T-cell (primary cell): ENCODE results near the gene PRPH. TPM values are rescaled to one million over a fixed set of nuclear protein-coding genes. Genes with fewer than 3 reads are reported as not detected.
"Not testable (repeated sequence)": the region's sequence is repeated elsewhere in the genome, so short reads cannot be mapped to it uniquely, and the experiment has no call there.

Source experiments
- ATAC-seq, 4 experiments: fragments of 200-7000 bp in 3 of 4; fragments of 150-1000 bp in 1 of 4; cut with Tn5 transposase; replicated peaks in 1 of 4; 1 replicate in 3 of 4; 2 replicates in 1 of 4; pipeline ENCODE4 v1.10.0; 2021; ENCODE audit warnings: moderate library complexity in 3 of 4, mild to moderate bottlenecking in 2 of 4, moderate number of reproducible peaks in 1 of 4
- CTCF ChIA-PET, 2 donors: fragments of 300-600 bp; sonication (Branson Sonifier 250); formaldehyde crosslinking; loops; one replicate each; lab custom pipeline; 2022; ENCODE audit warnings: antibody characterized with exemption in 2 of 2; lab: Charles Lee
- POLR2A ChIA-PET, 2 donors: fragments of 300-600 bp; sonication (Branson Sonifier 250); formaldehyde crosslinking; loops; one replicate each; lab custom pipeline; 2022; ENCODE audit warnings: antibody characterized with exemption in 2 of 2; lab: Charles Lee
- DNase-seq, 35 experiments: peaks; one replicate each; pipeline versions ENCODE4 v3.0.0 to v3.0.0-alpha.2; 2013 to 2023
- H3K27ac ChIP-seq: one replicate; pipeline ENCODE4 v1.5.1; 2013; ENCODE audit warnings: low read length
- H3K27me3 ChIP-seq, 2 experiments: replicated peaks in 1 of 2; 1 replicate in 1 of 2; 2 replicates in 1 of 2; pipeline versions ENCODE4 v1.6.1 to v1.7.0; 2013; ENCODE audit warnings: low read length in 1 of 2, mixed read lengths in 1 of 2; ENCODE audit not compliant: control insufficient read depth in 2 of 2, insufficient read depth in 2 of 2; ENCODE audit errors: extremely low read depth in 1 of 2
- H3K36me3 ChIP-seq, 2 donors: 1 replicate in 1 of 2; 2 replicates in 1 of 2; pipeline versions ENCODE4 v1.6.1 to v1.7.0; 2013; ENCODE audit warnings: low read length in 1 of 2; ENCODE audit not compliant: control insufficient read depth in 2 of 2, insufficient read depth in 1 of 2; ENCODE audit errors: extremely low read depth in 1 of 2
- H3K4me1 ChIP-seq, 2 experiments: 1 replicate in 1 of 2; 2 replicates in 1 of 2; pipeline versions ENCODE4 v1.6.1 to v1.7.0; 2013; ENCODE audit warnings: low read length in 2 of 2, mixed read lengths in 1 of 2; ENCODE audit not compliant: insufficient read depth in 2 of 2, control insufficient read depth in 1 of 2; ENCODE audit errors: extremely low read depth in 1 of 2
- H3K4me3 ChIP-seq, 2 donors: 1 replicate in 1 of 2; 2 replicates in 1 of 2; pipeline versions ENCODE4 v1.5.1 to v1.7.0; 2013; ENCODE audit warnings: mild to moderate bottlenecking in 2 of 2, low read length in 1 of 2, moderate library complexity in 1 of 2; ENCODE audit not compliant: control insufficient read depth in 1 of 2; ENCODE audit errors: extremely low read depth in 1 of 2
- H3K9me3 ChIP-seq: 2 replicates; pipeline ENCODE4 v1.7.0; 2013
- H3K27ac Mint-ChIP-seq, 2 donors: one replicate each; pipeline ENCODE4 v1.8.0; 2020 to 2021; ENCODE audit warnings: mild to moderate bottlenecking in 2 of 2, mixed read lengths in 2 of 2
- H3K27me3 Mint-ChIP-seq, 2 donors: one replicate each; pipeline ENCODE4 v1.8.0; 2021 to 2022; ENCODE audit warnings: mixed read lengths in 2 of 2
- H3K36me3 Mint-ChIP-seq: one replicate; pipeline ENCODE4 v1.8.0; 2021; ENCODE audit warnings: mixed read lengths
- H3K4me1 Mint-ChIP-seq, 3 donors: one replicate each; pipeline ENCODE4 v1.8.0; 2020 to 2022; ENCODE audit warnings: mixed read lengths in 3 of 3, mild to moderate bottlenecking in 1 of 3
- H3K4me3 Mint-ChIP-seq, 3 donors: one replicate each; pipeline ENCODE4 v1.8.0; 2020 to 2022; ENCODE audit warnings: mild to moderate bottlenecking in 3 of 3, mixed read lengths in 3 of 3, moderate library complexity in 3 of 3
- H3K9me3 Mint-ChIP-seq, 3 donors: one replicate each; pipeline ENCODE4 v1.8.0; 2020 to 2022; ENCODE audit warnings: mixed read lengths in 3 of 3
- WGBS: methylation state at CpG from one replicate; pipeline ENCODE4 v1.1.5; 2013; ENCODE audit warnings: missing lambda C conversion rate; ENCODE audit not compliant: insufficient coverage; 5-methylcytosine and 5-hydroxymethylcytosine counted together
- total RNA-seq, 35 experiments: library from RNA in 6 of 35; stranded (reverse) in 6 of 35; fragments of 120-200 nt in 1 of 35; gene quantifications; one replicate each; pipeline versions ENCODE4 v1.2.1 to v1.2.4 and lab custom pipeline; 2013 to 2026

PRPH gene
- total RNA-seq, 5 donors from 2014 or later (not counting 1 experiment from before 2014, with no cell fraction given) = not detected

DNA sequence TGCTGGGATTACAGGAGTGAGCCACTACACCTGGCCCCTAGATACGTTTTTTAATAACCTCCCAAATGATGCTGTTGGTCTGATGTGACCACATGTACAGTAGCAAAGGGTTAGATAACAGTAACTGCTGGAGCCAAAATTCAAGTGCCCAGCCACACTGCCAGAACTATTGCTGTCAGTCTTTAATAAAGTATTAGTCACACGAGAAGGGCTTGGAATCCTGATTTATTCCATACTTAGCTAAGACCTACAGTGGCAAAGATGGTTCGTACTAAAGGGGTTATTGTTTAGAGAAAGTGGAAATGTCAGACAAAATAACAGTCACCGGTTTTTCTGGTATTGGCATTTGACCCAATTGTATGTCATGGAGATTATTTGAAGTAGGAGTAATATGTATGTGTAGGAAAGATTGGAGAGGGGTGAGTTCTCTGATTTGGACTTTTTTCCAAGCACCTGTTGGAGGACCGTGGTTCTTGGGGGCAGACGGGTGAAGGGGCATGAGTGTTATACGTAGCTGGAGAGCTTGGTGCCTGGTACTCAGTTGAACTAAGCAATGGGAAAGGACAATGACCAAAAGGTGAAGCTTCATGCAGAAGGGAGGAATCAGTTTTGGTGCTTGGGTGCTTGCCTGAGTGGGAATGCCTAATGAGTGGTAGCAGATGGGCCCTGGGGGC lies 20.4 kb upstream of the PRPH start:
- H3K4me1 Mint-ChIP-seq = peaks cover 0 to 2% (median 0%) of the 10 kb centered on the region in 3 donors
- ATAC-seq (no peak), DNase-seq (no peak)
- ChIA-PET CTCF (interaction anchor here (0.5 to 0.6 kb wide), 3 partner anchors 21 to 201 kb away, joined by 4 to 7 read pairs (median 6); no protein-coding TSS in a partner anchor), POLR2A (no interaction called here)
- 94% methylated on average over 5 of the region's 7 CpGs for WGBS
- H3K27ac Mint-ChIP-seq = no peak overlapping the region
- Histone ChIP-seq H3K4me1 (no peaks in the 10 kb centered on the region), H3K27ac (no peak overlapping the region), H3K4me3 (no peak overlapping the region), H3K9me3 (no peaks in the 10 kb centered on the region), H3K36me3 (peaks cover 3 to 28% of the 10 kb centered on the region in 2 donors), H3K27me3 (no peaks in the 10 kb centered on the region)
- peaks cover 30% of the 10 kb centered on the region for H3K36me3 Mint-ChIP-seq
- no peaks in the 10 kb centered on the region for H3K9me3 Mint-ChIP-seq
- H3K4me3 Mint-ChIP-seq = no peak overlapping the region
- peaks cover 3 to 6% of the 10 kb centered on the region in 2 donors for H3K27me3 Mint-ChIP-seq

DNA sequence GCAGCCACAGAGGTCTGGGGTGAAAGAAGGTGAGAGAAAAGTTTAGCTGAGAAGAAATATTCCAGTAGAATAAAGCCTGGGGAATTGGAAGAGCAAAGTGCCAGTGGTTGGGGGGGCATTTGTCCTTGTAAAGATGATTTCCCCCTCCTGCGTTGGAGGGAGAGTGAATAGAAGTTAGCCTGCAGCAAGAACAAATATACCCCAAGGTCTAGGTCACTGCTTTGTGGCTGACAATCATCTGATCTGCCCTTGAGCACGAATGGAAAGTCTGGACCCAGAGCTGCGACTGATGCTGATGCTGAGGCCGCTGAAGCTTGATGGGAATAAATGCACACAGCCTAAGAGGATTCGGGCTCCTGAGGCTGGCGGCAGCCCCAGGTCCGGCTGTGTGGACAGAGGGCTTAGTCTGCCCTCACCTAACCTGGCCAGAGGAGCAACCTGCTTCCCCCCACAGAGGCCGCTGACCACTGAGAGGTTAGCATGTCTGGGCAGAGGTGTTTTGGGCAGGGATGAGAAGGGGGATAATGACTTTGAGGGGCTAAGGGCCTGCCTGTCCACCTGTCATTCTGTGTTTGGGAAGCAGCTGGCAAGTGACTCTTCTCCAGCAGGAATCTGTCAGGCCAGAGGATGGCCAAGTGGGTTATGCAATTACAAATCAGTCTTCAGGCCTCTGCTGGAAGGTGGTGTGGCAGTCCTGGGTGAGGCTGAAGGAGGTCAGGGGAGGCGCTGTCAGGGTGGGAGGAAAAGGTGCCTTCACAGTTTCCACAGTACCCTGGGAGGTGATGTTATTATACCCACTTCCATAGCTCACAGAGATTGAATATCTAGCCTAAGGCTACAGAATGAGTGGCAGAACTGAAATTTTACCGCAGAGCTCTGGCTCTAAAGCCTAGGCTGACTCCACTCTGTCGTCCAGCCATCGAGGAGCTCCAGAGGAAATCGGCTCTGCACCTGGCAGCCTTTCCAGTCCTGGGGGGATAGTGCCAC lies 18.4 kb upstream of the PRPH start:
- no peak overlapping the region for H3K27ac ChIP-seq
- H3K9me3 ChIP-seq = no peaks in the 10 kb centered on the region
- DNase-seq = no peak
- no peak overlapping the region for H3K27ac Mint-ChIP-seq
- ChIA-PET POLR2A (interaction anchor here in 1 of 2 donors (0.6 kb wide), 1 partner anchor 32 kb away, joined by 4 read pairs; no protein-coding TSS in a partner anchor), CTCF (interaction anchor here in 1 of 2 donors (0.5 kb wide), 1 partner anchor 56 kb away, joined by 6 read pairs; no protein-coding TSS in a partner anchor)
- no peaks in the 10 kb centered on the region for H3K4me1 Mint-ChIP-seq
- peaks cover 0 to 14% of the 10 kb centered on the region in 2 donors for H3K36me3 ChIP-seq
- H3K9me3 Mint-ChIP-seq = no peaks in the 10 kb centered on the region
- peaks cover 4 to 11% of the 10 kb centered on the region in 2 donors for H3K27me3 Mint-ChIP-seq
- H3K36me3 Mint-ChIP-seq = peaks cover 15% of the 10 kb centered on the region
- peaks cover 0 to 2% of the 10 kb centered on the region in 2 experiments for H3K27me3 ChIP-seq
- no peak for ATAC-seq
- H3K4me1 ChIP-seq = no peaks in the 10 kb centered on the region
- no peak overlapping the region for H3K4me3 ChIP-seq
- WGBS = 90% methylated on average over 10 of the region's 13 CpGs
- H3K4me3 Mint-ChIP-seq = no peak overlapping the region

DNA sequence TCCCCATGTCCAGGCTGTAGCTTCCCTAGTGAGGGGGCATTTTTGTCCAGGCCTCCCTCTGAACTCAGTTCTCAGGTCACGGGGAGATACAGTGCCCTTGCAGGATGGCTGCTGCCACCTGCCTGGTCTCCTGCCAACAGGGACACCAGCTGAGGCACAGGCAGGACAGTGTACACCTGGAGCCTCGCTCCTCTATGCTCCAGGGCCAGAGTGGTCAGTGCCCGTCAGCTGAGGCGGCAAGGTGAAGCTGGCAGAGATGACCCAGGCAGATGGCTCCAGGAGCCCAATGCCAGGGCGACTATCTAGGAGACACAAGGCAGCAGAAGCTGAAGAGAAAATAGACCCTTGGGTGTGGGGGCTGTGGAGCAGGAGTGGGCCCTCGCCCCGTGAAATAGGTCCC lies 17.5 kb upstream of the PRPH start:
- Histone ChIP-seq H3K4me1 (no peaks in the 10 kb centered on the region), H3K27ac (no peak overlapping the region), H3K27me3 (peaks cover 0 to 8% of the 10 kb centered on the region in 2 experiments), H3K9me3 (no peaks in the 10 kb centered on the region), H3K36me3 (peaks cover 0 to 12% of the 10 kb centered on the region in 2 donors), H3K4me3 (no peak overlapping the region)
- Mint-ChIP-seq H3K4me3 (no peak overlapping the region), H3K36me3 (peaks cover 15% of the 10 kb centered on the region), H3K9me3 (no peaks in the 10 kb centered on the region), H3K27me3 (peaks cover 9 to 14% of the 10 kb centered on the region in 2 donors), H3K4me1 (no peaks in the 10 kb centered on the region), H3K27ac (no peak overlapping the region)
- CTCF ChIA-PET = interaction anchor here in 1 of 2 donors (0.6 kb wide), 1 partner anchor 106 kb away, joined by 3 read pairs; no protein-coding TSS in a partner anchor
- ATAC-seq = no peak
- POLR2A ChIA-PET = no interaction called here
- no peak for DNase-seq
- WGBS = 92% methylated on average over 4 of the region's 7 CpGs

DNA sequence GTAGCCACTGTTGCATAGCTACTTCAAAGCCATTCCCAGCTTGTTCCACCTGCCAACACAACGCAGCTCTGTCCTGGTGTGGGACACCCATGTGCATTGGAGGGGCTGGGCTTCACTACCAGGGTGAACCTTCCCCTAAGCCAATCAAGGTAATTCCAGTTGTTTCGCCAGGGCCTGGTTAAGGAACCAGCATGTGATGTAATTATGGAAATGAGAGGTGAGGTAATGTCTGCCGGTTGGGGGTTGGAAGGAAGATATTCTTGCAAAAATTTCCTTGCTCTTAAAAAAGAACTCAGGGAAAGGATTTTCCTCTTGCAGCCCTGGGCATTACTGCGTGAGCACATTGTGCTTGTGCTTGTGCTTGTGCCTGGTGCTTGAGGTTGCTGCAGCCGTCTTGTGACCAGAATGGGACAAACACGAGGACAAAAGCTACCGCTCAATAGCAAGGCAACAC lies 15.2 kb upstream of the PRPH start:
- H3K4me1 ChIP-seq = no peaks in the 10 kb centered on the region
- no peak overlapping the region for H3K27ac Mint-ChIP-seq
- ChIA-PET POLR2A (interaction anchor here in 1 of 2 donors (0.5 kb wide), 1 partner anchor 343 kb away, joined by 4 read pairs; the partner anchor contains the start of gene PRPF40B), CTCF (interaction anchor here in 1 of 2 donors (0.6 to 0.9 kb wide), 3 partner anchors 9 to 248 kb away, joined by 3 to 8 read pairs (median 3); partner anchors contain the start of gene PRPH)
- ATAC-seq (no peak), DNase-seq (no peak)
- no peak overlapping the region for H3K27ac ChIP-seq
- no peaks in the 10 kb centered on the region for H3K36me3 Mint-ChIP-seq
- peaks cover 0 to 24% of the 10 kb centered on the region in 2 experiments for H3K27me3 ChIP-seq
- 87% methylated on average over 4 of the region's 7 CpGs for WGBS
- H3K4me3 Mint-ChIP-seq = no peak overlapping the region
- H3K27me3 Mint-ChIP-seq = peaks cover 16 to 21% of the 10 kb centered on the region in 2 donors
- H3K9me3 ChIP-seq = no peaks in the 10 kb centered on the region
- no peaks in the 10 kb centered on the region for H3K4me1 Mint-ChIP-seq
- H3K4me3 ChIP-seq = no peak overlapping the region
- H3K36me3 ChIP-seq = no peaks in the 10 kb centered on the region
- no peaks in the 10 kb centered on the region for H3K9me3 Mint-ChIP-seq

GRCh38 chr12:49280545-49280944 lies 14.4 kb upstream of the PRPH start:
- DNase-seq, H3K36me3 Mint-ChIP-seq, H3K36me3 ChIP-seq, H3K4me1 Mint-ChIP-seq, ATAC-seq, H3K4me3 Mint-ChIP-seq, H3K4me1 ChIP-seq, H3K9me3 ChIP-seq, H3K27ac Mint-ChIP-seq, H3K9me3 Mint-ChIP-seq, POLR2A ChIA-PET, H3K4me3 ChIP-seq, H3K27ac ChIP-seq: not testable (repeated sequence)
- CTCF ChIA-PET = interaction anchor here in 1 of 2 donors (0.7 to 0.9 kb wide), 2 partner anchors 14 to 702 kb away, joined by 3 to 5 read pairs; partner anchors contain the start of gene PRPH
- WGBS = 100% methylated on average over 2 of the region's 6 CpGs
- peaks cover 19 to 23% of the 10 kb centered on the region in 2 donors for H3K27me3 Mint-ChIP-seq
- peaks cover 0 to 31% of the 10 kb centered on the region in 2 experiments for H3K27me3 ChIP-seq

- Histone ChIP-seq H3K27me3 (peaks cover 2 to 39% of the 10 kb centered on the region in 2 experiments), H3K4me3 (no peak overlapping the region), H3K9me3 (no peaks in the 10 kb centered on the region), H3K36me3 (no peaks in the 10 kb centered on the region), H3K27ac (no peak overlapping the region), H3K4me1 (no peaks in the 10 kb centered on the region)
- POLR2A ChIA-PET = no interaction called here
- H3K27me3 Mint-ChIP-seq = peaks cover 27 to 30% of the 10 kb centered on the region in 2 donors
- DNase-seq (no peak), ATAC-seq (no peak)
- 100% methylated on average over 1 of the region's 5 CpGs for WGBS
- H3K36me3 Mint-ChIP-seq = no peaks in the 10 kb centered on the region
- no peak overlapping the region for H3K4me3 Mint-ChIP-seq
- no peaks in the 10 kb centered on the region for H3K4me1 Mint-ChIP-seq
- no peaks in the 10 kb centered on the region for H3K9me3 Mint-ChIP-seq
- H3K27ac Mint-ChIP-seq = no peak overlapping the region
- CTCF ChIA-PET = interaction anchor here in 1 of 2 donors (0.6 kb wide), 1 partner anchor 888 kb away, joined by 3 read pairs; no protein-coding TSS in a partner anchor
Measured at GRCh38 chr12:49282302-49282701, 12.6 kb upstream of the PRPH start.
